GM23248 (cell line): ENCODE measurements around the gene PMP22.

Experiments used
- EZH2 ChIP-seq: fragments of 200-600 bp; sonication (generic); IDR thresholded peaks from 2 replicates; pipeline ENCODE4 v1.6.1; 2018; ENCODE audit warnings: antibody characterized with exemption, mild to moderate bottlenecking; ENCODE audit not compliant: insufficient read depth, poor library complexity, severe bottlenecking
- EZH2phosphoT487 ChIP-seq: fragments of 200-600 bp; sonication (generic); IDR thresholded peaks from 2 replicates; pipeline ENCODE4 v1.6.1; 2018; ENCODE audit warnings: antibody characterized with exemption, moderate library complexity, mild to moderate bottlenecking, low read depth; ENCODE audit not compliant: insufficient read depth

DNA sequence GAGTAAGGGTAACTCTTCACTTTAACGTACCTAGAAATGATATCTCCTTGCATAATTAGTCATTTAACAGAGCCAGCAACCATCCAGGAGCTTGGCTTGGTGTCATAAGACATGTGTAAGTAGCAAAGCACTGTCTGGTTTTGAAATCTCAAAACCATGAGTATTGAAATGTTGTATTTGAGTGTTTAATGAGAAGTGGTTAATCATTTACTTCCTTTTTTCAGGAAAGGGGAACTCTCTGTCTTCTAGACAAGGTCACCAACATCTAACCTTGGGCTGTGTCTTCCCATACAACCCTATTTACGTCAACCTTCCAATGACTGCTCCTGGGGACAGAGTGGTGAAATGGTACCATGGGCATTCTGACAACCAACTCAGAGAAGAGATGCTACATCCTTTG is 27.1 kb downstream of the PMP22 start:
- TF ChIP-seq EZH2phosphoT487 (no peak), EZH2 (no peak)
